ENCODE data around the gene GOLGA8N. TPM values are rescaled to one million over a fixed set of nuclear protein-coding genes. Genes with fewer than 3 reads are reported as not detected.
"Not testable (repeated sequence)": the region's sequence is repeated elsewhere in the genome, so short reads cannot be mapped to it uniquely, and the experiment has no call there.

Gene GOLGA8N
- polyA plus RNA-seq, 4 donors: 1.1 to 16.1 (median 1.5) TPM

- not testable (repeated sequence) for H3K4me1 ChIP-seq (ENCODE audit: control insufficient read depth in 3 of 3, insufficient read depth in 2 of 3, low read depth in 1 of 3, low read length in 2 of 3); H3K4me3 ChIP-seq (ENCODE audit: low read depth in 1 of 3, low read length in 3 of 3); FAIRE-seq; H3K36me3 ChIP-seq (ENCODE audit: control insufficient read depth in 3 of 3, insufficient read depth in 2 of 3, low read depth in 1 of 3, low read length in 3 of 3); H3K9me3 ChIP-seq (ENCODE audit: control insufficient read depth in 2 of 2, insufficient read depth in 1 of 2, low read depth in 1 of 2, low read length in 1 of 2); H3K27me3 ChIP-seq (ENCODE audit: control insufficient read depth in 3 of 3, insufficient read depth in 3 of 3, low read length in 3 of 3); H3K27ac ChIP-seq (ENCODE audit: low read depth in 1 of 3, low read length in 2 of 3)
- peak; percentile 13 to 36 for DNase-seq
- WGBS, 3 donors: 0 to 4% (median 0%) methylated on average over 1 to 2 of the region's 3 CpGs
Observed at GRCh38 chr15:32610719-32611118, 17.5 kb downstream of the GOLGA8N start.

- H3K9me3 ChIP-seq (ENCODE audit: control insufficient read depth in 2 of 2, insufficient read depth in 1 of 2, low read depth in 1 of 2, low read length in 1 of 2); FAIRE-seq; H3K36me3 ChIP-seq (ENCODE audit: control insufficient read depth in 3 of 3, insufficient read depth in 2 of 3, low read depth in 1 of 3, low read length in 3 of 3); DNase-seq; H3K27me3 ChIP-seq (ENCODE audit: control insufficient read depth in 3 of 3, insufficient read depth in 3 of 3, low read length in 3 of 3); H3K4me1 ChIP-seq (ENCODE audit: control insufficient read depth in 3 of 3, insufficient read depth in 2 of 3, low read depth in 1 of 3, low read length in 2 of 3): not testable (repeated sequence)
- peak overlapping the region in 2 of 3 donors; percentile 59 to 66 for H3K4me3 ChIP-seq (ENCODE audit: low read depth in 1 of 3, low read length in 3 of 3)
- H3K27ac ChIP-seq (ENCODE audit: low read depth in 1 of 3, low read length in 2 of 3): peak overlapping the region; percentile 41 to 88 (median 82)
- WGBS, 3 donors: 0 to 1% (median 0%) methylated on average over 7 to 11 of the region's 16 CpGs
Observed at GRCh38 chr15:32614712-32615050, 21.4 kb downstream of the GOLGA8N start.

GRCh38 chr15:32615051-32615870 lies 22.0 kb downstream of the GOLGA8N start, which contains the start of gene ARHGAP11A:
ARHGAP11A (plus strand) TSS chr15:32615504; CDS start chr15:32616212, 708 bp downstream.
- 0 to 1% (median 0%) methylated on average over 21 to 31 of the region's 43 CpGs for WGBS, 3 donors
- not testable (repeated sequence) for H3K4me1 ChIP-seq (ENCODE audit: control insufficient read depth in 3 of 3, insufficient read depth in 2 of 3, low read depth in 1 of 3, low read length in 2 of 3); FAIRE-seq; H3K9me3 ChIP-seq (ENCODE audit: control insufficient read depth in 2 of 2, insufficient read depth in 1 of 2, low read depth in 1 of 2, low read length in 1 of 2); H3K27me3 ChIP-seq (ENCODE audit: control insufficient read depth in 3 of 3, insufficient read depth in 3 of 3, low read length in 3 of 3); H3K36me3 ChIP-seq (ENCODE audit: control insufficient read depth in 3 of 3, insufficient read depth in 2 of 3, low read depth in 1 of 3, low read length in 3 of 3)
- H3K27ac ChIP-seq (ENCODE audit: low read depth in 1 of 3, low read length in 2 of 3): peak within 1 kb of the TSS; percentile 41 to 88 (median 82)
- DNase-seq: peak; percentile 87 to 96
- peak within 1 kb of the TSS; percentile 46 to 66 (median 59) for H3K4me3 ChIP-seq (ENCODE audit: low read depth in 1 of 3, low read length in 3 of 3)

- not testable (repeated sequence) for H3K36me3 ChIP-seq (ENCODE audit: control insufficient read depth in 3 of 3, insufficient read depth in 2 of 3, low read depth in 1 of 3, low read length in 3 of 3); FAIRE-seq; H3K27me3 ChIP-seq (ENCODE audit: control insufficient read depth in 3 of 3, insufficient read depth in 3 of 3, low read length in 3 of 3); H3K4me1 ChIP-seq (ENCODE audit: control insufficient read depth in 3 of 3, insufficient read depth in 2 of 3, low read depth in 1 of 3, low read length in 2 of 3); H3K9me3 ChIP-seq (ENCODE audit: control insufficient read depth in 2 of 2, insufficient read depth in 1 of 2, low read depth in 1 of 2, low read length in 1 of 2)
- Histone ChIP-seq H3K27ac (ENCODE audit: low read depth in 1 of 3, low read length in 2 of 3) (peak overlapping the region in 2 of 3 donors; percentile 58 to 88), H3K4me3 (ENCODE audit: low read depth in 1 of 3, low read length in 3 of 3) (peak overlapping the region; percentile 46 to 66 (median 59))
- 0% methylated on average over 11 to 18 of the region's 24 CpGs for WGBS, 3 donors
- peak in 1 of 2 donors; percentile 21 for DNase-seq
Observed at GRCh38 chr15:32615871-32616426, 22.7 kb downstream of the GOLGA8N start.

GRCh38 chr15:32636410-32636809 lies 43.2 kb downstream of the GOLGA8N start:
- H3K27ac ChIP-seq (ENCODE audit: low read depth in 1 of 3, low read length in 2 of 3): no peak overlapping the region
- no peak for DNase-seq
- 88 to 95% (median 90%) methylated on average over 3 of the region's 3 CpGs for WGBS, 3 donors
- peaks cover 0 to 2% (median 2%) of the 10 kb centered on the region in 3 donors for H3K36me3 ChIP-seq (ENCODE audit: control insufficient read depth in 3 of 3, insufficient read depth in 2 of 3, low read depth in 1 of 3, low read length in 3 of 3)
- no peak overlapping the region for H3K4me3 ChIP-seq (ENCODE audit: low read depth in 1 of 3, low read length in 3 of 3)
- FAIRE-seq: no peak
- H3K27me3 ChIP-seq (ENCODE audit: control insufficient read depth in 3 of 3, insufficient read depth in 3 of 3, low read length in 3 of 3): peaks cover 0 to 2% (median 0%) of the 10 kb centered on the region in 3 donors
- no peaks in the 10 kb centered on the region for H3K4me1 ChIP-seq (ENCODE audit: control insufficient read depth in 3 of 3, insufficient read depth in 2 of 3, low read depth in 1 of 3, low read length in 2 of 3)
- H3K9me3 ChIP-seq (ENCODE audit: control insufficient read depth in 2 of 2, insufficient read depth in 1 of 2, low read depth in 1 of 2, low read length in 1 of 2): no peaks in the 10 kb centered on the region

GRCh38 chr15:32636908-32637567 lies 43.8 kb downstream of the GOLGA8N start:
- no peak for DNase-seq
- WGBS, 3 donors: 91 to 98% (median 94%) methylated on average over 8 of the region's 8 CpGs
- Histone ChIP-seq H3K27ac (ENCODE audit: low read depth in 1 of 3, low read length in 2 of 3) (no peak overlapping the region), H3K36me3 (ENCODE audit: control insufficient read depth in 3 of 3, insufficient read depth in 2 of 3, low read depth in 1 of 3, low read length in 3 of 3) (peaks cover 0 to 2% (median 2%) of the 10 kb centered on the region in 3 donors), H3K4me3 (ENCODE audit: low read depth in 1 of 3, low read length in 3 of 3) (no peak overlapping the region), H3K27me3 (ENCODE audit: control insufficient read depth in 3 of 3, insufficient read depth in 3 of 3, low read length in 3 of 3) (peaks cover 0 to 7% (median 0%) of the 10 kb centered on the region in 3 donors), H3K4me1 (ENCODE audit: control insufficient read depth in 3 of 3, insufficient read depth in 2 of 3, low read depth in 1 of 3, low read length in 2 of 3) (no peaks in the 10 kb centered on the region), H3K9me3 (ENCODE audit: control insufficient read depth in 2 of 2, insufficient read depth in 1 of 2, low read depth in 1 of 2, low read length in 1 of 2) (no peaks in the 10 kb centered on the region)
- no peak for FAIRE-seq

GRCh38 chr15:32637704-32638103 lies 44.4 kb downstream of the GOLGA8N start:
- WGBS, 3 donors: 100% methylated on average over 1 of the region's 1 CpG
- H3K27me3 ChIP-seq (ENCODE audit: control insufficient read depth in 3 of 3, insufficient read depth in 3 of 3, low read length in 3 of 3): peaks cover 0 to 7% (median 0%) of the 10 kb centered on the region in 3 donors

GRCh38 chr15:32641517-32642059 lies 48.3 kb downstream of the GOLGA8N start, which contains the start of gene SCG5:
SCG5 (plus strand) TSS chr15:32641710; CDS start chr15:32643593, 1,883 bp downstream.
- H3K4me3 ChIP-seq (ENCODE audit: low read depth in 1 of 3, low read length in 3 of 3): peak within 1 kb of the TSS in 2 of 3 donors; percentile 31 to 40

More at GRCh38 chr15:32637704-32638103, 44.4 kb downstream of the GOLGA8N start:
- Histone ChIP-seq H3K36me3 (ENCODE audit: control insufficient read depth in 3 of 3, insufficient read depth in 2 of 3, low read depth in 1 of 3, low read length in 3 of 3) (peaks cover 0 to 2% (median 2%) of the 10 kb centered on the region in 3 donors), H3K27ac (ENCODE audit: low read depth in 1 of 3, low read length in 2 of 3) (no peak overlapping the region), H3K4me1 (ENCODE audit: control insufficient read depth in 3 of 3, insufficient read depth in 2 of 3, low read depth in 1 of 3, low read length in 2 of 3) (no peaks in the 10 kb centered on the region), H3K9me3 (ENCODE audit: control insufficient read depth in 2 of 2, insufficient read depth in 1 of 2, low read depth in 1 of 2, low read length in 1 of 2) (no peaks in the 10 kb centered on the region), H3K4me3 (ENCODE audit: low read depth in 1 of 3, low read length in 3 of 3) (no peak overlapping the region)
- FAIRE-seq: no peak
- no peak for DNase-seq

More at GRCh38 chr15:32641517-32642059, 48.3 kb downstream of the GOLGA8N start, which contains the start of gene SCG5:
- FAIRE-seq (no peak), DNase-seq (peak; percentile 19 to 51)
- 15 to 22% (median 19%) methylated on average over 22 of the region's 22 CpGs for WGBS, 3 donors
- Histone ChIP-seq H3K36me3 (ENCODE audit: control insufficient read depth in 3 of 3, insufficient read depth in 2 of 3, low read depth in 1 of 3, low read length in 3 of 3) (no peaks in the 10 kb centered on the region), H3K27ac (ENCODE audit: low read depth in 1 of 3, low read length in 2 of 3) (peak within 1 kb of the TSS in 1 of 3 donors; percentile 48), H3K27me3 (ENCODE audit: control insufficient read depth in 3 of 3, insufficient read depth in 3 of 3, low read length in 3 of 3) (peaks cover 0 to 7% (median 0%) of the 10 kb centered on the region in 3 donors), H3K4me1 (ENCODE audit: control insufficient read depth in 3 of 3, insufficient read depth in 2 of 3, low read depth in 1 of 3, low read length in 2 of 3) (no peaks in the 10 kb centered on the region), H3K9me3 (ENCODE audit: control insufficient read depth in 2 of 2, insufficient read depth in 1 of 2, low read depth in 1 of 2, low read length in 1 of 2) (no peaks in the 10 kb centered on the region)
